Panc1 (cell line): ENCODE measurements around the gene RAMP1. TPM values are rescaled to one million over a fixed set of nuclear protein-coding genes. Genes with fewer than 3 reads are reported as not detected.

Source experiments
- ATAC-seq: fragments of 200-7000 bp; cut with Tn5 transposase; 2 replicates; pipeline ENCODE4 v1.9.1; 2020; ENCODE audit warnings: mild to moderate bottlenecking, moderate library complexity
- BruUV-seq: library from RNA; stranded (reverse); fragments of 400-500 nt; replicated peaks from 2 replicates; lab custom pipeline; 2021; lab: Mats Ljungman, UMichigan
- CTCF ChIA-PET: fragments of 300-600 bp; sonication (Branson Sonifier 250); formaldehyde crosslinking; loops from one replicate; lab custom pipeline; 2022; ENCODE audit warnings: antibody characterized with exemption; lab: Charles Lee
- POLR2A ChIA-PET: fragments of 300-600 bp; sonication (Branson Sonifier 250); formaldehyde crosslinking; loops from one replicate; lab custom pipeline; 2022; ENCODE audit warnings: antibody characterized with exemption; lab: Charles Lee
- DNase-seq: peaks from one replicate; pipeline ENCODE4 v3.0.0-alpha.2; 2010; ENCODE audit warnings: low read depth, low spot score
- H3K27ac ChIP-seq: 2 replicates; pipeline ENCODE4 v1.5.1; 2011; ENCODE audit warnings: mild to moderate bottlenecking, low read length, inconsistent platforms
- H3K27me3 ChIP-seq: fragments of 200-500 bp; sonication (Bioruptor generic); 2 replicates; pipeline ENCODE4 v1.6.0; 2014; ENCODE audit warnings: low read length, inconsistent platforms; ENCODE audit not compliant: control insufficient read depth, insufficient read depth
- H3K36me3 ChIP-seq: fragments of 200-500 bp; sonication (Bioruptor generic); 2 replicates; pipeline ENCODE4 v1.5.1; 2014; ENCODE audit warnings: inconsistent platforms, mild to moderate bottlenecking, low read length, moderate library complexity; ENCODE audit not compliant: control insufficient read depth, insufficient read depth
- H3K4me1 ChIP-seq: 2 replicates; pipeline ENCODE4 v1.5.1; 2011; ENCODE audit warnings: inconsistent platforms, mild to moderate bottlenecking, low read length, moderate library complexity; ENCODE audit not compliant: control insufficient read depth, insufficient read depth
- H3K4me3 ChIP-seq, 2 experiments: 2 replicates each; pipeline ENCODE4 v1.5.1; 2011 to 2012; ENCODE audit warnings: low read depth in 2 of 2, low read length in 2 of 2, mild to moderate bottlenecking in 2 of 2, inconsistent platforms in 1 of 2, moderate library complexity in 1 of 2
- H3K9me3 ChIP-seq: fragments of 200-500 bp; sonication (Bioruptor generic); 2 replicates; pipeline ENCODE4 v1.5.1; 2014; ENCODE audit warnings: low read depth, mild to moderate bottlenecking, inconsistent platforms, low read length, moderate library complexity; ENCODE audit not compliant: control insufficient read depth, insufficient read depth
- POLR2AphosphoS5 ChIP-seq: IDR thresholded peaks from 2 replicates; pipeline ENCODE4 v1.6.1; 2012; ENCODE audit warnings: mild to moderate bottlenecking, low read depth, low read length, moderate library complexity
- SIN3A ChIP-seq: IDR thresholded peaks from 2 replicates; pipeline ENCODE4 v1.6.1; 2012; ENCODE audit warnings: low read depth, mild to moderate bottlenecking, low read length, moderate library complexity, borderline replicate concordance; ENCODE audit not compliant: insufficient read depth
- TCF7L2 ChIP-seq: IDR thresholded peaks from 2 replicates; pipeline ENCODE4 v1.6.1; 2011; ENCODE audit warnings: mild to moderate bottlenecking, low read depth, low read length, inconsistent platforms
- in situ Hi-C: cut with HindIII; loops from 2 replicates; pipeline ENCODE4 v1.10.0; 2016; ENCODE audit warnings: low sequenced_read_pairs, low pct_unique_long_range_greater_than_20kb
- intact Hi-C: fragments of 100-400 bp; cut with micrococcal nuclease; formaldehyde crosslinking; loops from one replicate; pipeline ENCODE4 v1.10.0; 2022; ENCODE audit not compliant: unreplicated experiment
- total RNA-seq: library from RNA; stranded (reverse); gene quantifications from one replicate; pipeline ENCODE4 v1.2.1, GENCODE V29; 2021; ENCODE audit not compliant: unreplicated experiment
- TF ChIP-seq, protein P1 (sequence below), 2 experiments: IDR thresholded peaks; 2 replicates each; pipeline ENCODE4 v1.6.1; 2011 to 2012; ENCODE audit warnings: low read depth in 2 of 2, control low read depth in 1 of 2, low read length in 1 of 2, mild to moderate bottlenecking in 1 of 2, moderate library complexity in 1 of 2; ENCODE audit not compliant: insufficient read depth in 1 of 2
- TF ChIP-seq, protein P2 (sequence below): fragments of 450-650 bp; IDR thresholded peaks from 2 replicates; pipeline ENCODE4 v1.5.1; 2017; ENCODE audit warnings: mild to moderate bottlenecking

RAMP1 gene
- total RNA-seq, 1 experiment from 2014 or later = 17.6 TPM

DNA sequence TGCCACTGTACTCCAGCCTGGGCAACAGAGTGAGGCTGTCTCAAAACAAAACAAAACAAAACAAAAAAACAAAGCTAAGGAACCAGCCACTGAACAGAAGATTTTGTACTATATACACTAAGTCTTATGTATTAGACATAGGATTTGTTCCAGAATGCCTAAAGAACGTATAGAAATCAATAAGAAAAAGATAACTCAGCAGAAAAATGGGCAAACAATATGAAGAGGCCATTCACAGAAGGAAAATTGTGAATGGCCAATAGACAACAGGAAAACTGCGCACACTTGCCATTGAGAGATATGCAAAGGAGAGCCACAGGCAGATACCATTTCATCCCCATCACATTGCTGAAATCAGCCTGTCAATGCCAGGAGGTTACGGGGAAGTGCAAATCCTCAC is 92.5 kb downstream of the RAMP1 start:
- no peaks in the 10 kb centered on the region for H3K4me1 ChIP-seq
- no peak for TF ChIP-seq SIN3A
- TF ChIP-seq, protein P1, sequence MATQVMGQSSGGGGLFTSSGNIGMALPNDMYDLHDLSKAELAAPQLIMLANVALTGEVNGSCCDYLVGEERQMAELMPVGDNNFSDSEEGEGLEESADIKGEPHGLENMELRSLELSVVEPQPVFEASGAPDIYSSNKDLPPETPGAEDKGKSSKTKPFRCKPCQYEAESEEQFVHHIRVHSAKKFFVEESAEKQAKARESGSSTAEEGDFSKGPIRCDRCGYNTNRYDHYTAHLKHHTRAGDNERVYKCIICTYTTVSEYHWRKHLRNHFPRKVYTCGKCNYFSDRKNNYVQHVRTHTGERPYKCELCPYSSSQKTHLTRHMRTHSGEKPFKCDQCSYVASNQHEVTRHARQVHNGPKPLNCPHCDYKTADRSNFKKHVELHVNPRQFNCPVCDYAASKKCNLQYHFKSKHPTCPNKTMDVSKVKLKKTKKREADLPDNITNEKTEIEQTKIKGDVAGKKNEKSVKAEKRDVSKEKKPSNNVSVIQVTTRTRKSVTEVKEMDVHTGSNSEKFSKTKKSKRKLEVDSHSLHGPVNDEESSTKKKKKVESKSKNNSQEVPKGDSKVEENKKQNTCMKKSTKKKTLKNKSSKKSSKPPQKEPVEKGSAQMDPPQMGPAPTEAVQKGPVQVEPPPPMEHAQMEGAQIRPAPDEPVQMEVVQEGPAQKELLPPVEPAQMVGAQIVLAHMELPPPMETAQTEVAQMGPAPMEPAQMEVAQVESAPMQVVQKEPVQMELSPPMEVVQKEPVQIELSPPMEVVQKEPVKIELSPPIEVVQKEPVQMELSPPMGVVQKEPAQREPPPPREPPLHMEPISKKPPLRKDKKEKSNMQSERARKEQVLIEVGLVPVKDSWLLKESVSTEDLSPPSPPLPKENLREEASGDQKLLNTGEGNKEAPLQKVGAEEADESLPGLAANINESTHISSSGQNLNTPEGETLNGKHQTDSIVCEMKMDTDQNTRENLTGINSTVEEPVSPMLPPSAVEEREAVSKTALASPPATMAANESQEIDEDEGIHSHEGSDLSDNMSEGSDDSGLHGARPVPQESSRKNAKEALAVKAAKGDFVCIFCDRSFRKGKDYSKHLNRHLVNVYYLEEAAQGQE (IDR thresholded peaks at IDR 0.05; ENCODE audit: insufficient read depth in 1 of 2, low read depth in 2 of 2, low read length in 1 of 2) = no peak
- TF ChIP-seq POLR2AphosphoS5 = no peak
- TF ChIP-seq, protein P2, sequence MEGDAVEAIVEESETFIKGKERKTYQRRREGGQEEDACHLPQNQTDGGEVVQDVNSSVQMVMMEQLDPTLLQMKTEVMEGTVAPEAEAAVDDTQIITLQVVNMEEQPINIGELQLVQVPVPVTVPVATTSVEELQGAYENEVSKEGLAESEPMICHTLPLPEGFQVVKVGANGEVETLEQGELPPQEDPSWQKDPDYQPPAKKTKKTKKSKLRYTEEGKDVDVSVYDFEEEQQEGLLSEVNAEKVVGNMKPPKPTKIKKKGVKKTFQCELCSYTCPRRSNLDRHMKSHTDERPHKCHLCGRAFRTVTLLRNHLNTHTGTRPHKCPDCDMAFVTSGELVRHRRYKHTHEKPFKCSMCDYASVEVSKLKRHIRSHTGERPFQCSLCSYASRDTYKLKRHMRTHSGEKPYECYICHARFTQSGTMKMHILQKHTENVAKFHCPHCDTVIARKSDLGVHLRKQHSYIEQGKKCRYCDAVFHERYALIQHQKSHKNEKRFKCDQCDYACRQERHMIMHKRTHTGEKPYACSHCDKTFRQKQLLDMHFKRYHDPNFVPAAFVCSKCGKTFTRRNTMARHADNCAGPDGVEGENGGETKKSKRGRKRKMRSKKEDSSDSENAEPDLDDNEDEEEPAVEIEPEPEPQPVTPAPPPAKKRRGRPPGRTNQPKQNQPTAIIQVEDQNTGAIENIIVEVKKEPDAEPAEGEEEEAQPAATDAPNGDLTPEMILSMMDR = no peak
- TF ChIP-seq TCF7L2 = no peak
- no peak overlapping the region for H3K27ac ChIP-seq
- ATAC-seq (no peak), DNase-seq (no peak)
- CTCF ChIA-PET = no interaction called here
- no TSS peak for BruUV-seq
- no peaks in the 10 kb centered on the region for H3K36me3 ChIP-seq
- intact Hi-C loops (no loop called here), in situ Hi-C loops (no loop called here)
- H3K4me3 ChIP-seq = no peak overlapping the region
- no peaks in the 10 kb centered on the region for H3K27me3 ChIP-seq
- no peaks in the 10 kb centered on the region for H3K9me3 ChIP-seq
- POLR2A ChIA-PET = no interaction called here

DNA sequence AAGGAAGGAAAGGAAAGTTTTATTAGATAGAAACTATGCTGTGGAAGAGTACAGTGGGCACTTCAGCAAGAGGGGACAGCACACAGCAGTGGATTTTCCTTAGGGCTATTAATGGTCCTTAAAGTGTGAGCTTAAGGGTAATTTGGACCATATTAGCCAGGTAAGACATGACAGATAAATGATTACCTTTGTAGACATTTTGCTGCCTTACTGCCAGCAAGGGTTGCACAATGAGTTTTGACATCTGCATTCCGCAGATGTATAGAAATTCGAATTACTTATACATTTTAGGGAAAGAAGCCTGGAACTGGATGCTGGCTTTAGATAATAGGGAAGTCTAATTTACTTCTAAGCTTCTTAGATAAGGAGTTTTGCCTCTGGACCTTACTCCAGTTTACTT is 93.4 kb downstream of the RAMP1 start:
- ATAC-seq = no peak
- TF ChIP-seq, protein P2 = no peak
- TF ChIP-seq, protein P1 (IDR thresholded peaks at IDR 0.05; ENCODE audit: insufficient read depth in 1 of 2, low read depth in 2 of 2, low read length in 1 of 2) = no peak
- TF ChIP-seq POLR2AphosphoS5 (no peak), TCF7L2 (no peak), SIN3A (no peak)
- DNase-seq = no peak
- Histone ChIP-seq H3K4me3 (no peak overlapping the region), H3K27ac (no peak overlapping the region), H3K36me3 (no peaks in the 10 kb centered on the region), H3K27me3 (no peaks in the 10 kb centered on the region), H3K9me3 (no peaks in the 10 kb centered on the region), H3K4me1 (no peaks in the 10 kb centered on the region)
- intact Hi-C loops (no loop called here), in situ Hi-C loops (no loop called here)
- BruUV-seq = no TSS peak
- ChIA-PET CTCF (no interaction called here), POLR2A (no interaction called here)
